ENCODE measurements around the gene NCAM1.
"Not testable (repeated sequence)": the region's sequence is repeated elsewhere in the genome, so short reads cannot be mapped to it uniquely, and the experiment has no call there.

NCAM1 gene

GRCh38 chr11:112961146-112961668 is at the start of gene NCAM1:
Gene NCAM1, plus strand, starts transcription at chr11:112961420.
- H3K4me3 ChIP-seq (ENCODE audit: low read depth, low read length) = peak within 1 kb of the TSS; percentile 76
- H3K36me3 ChIP-seq (ENCODE audit: control insufficient read depth, insufficient read depth, low read length) = no peaks in the 10 kb centered on the region
- no peaks in the 10 kb centered on the region for H3K9me3 ChIP-seq (ENCODE audit: control insufficient read depth, insufficient read depth, low read depth, low read length)
- H3K27me3 ChIP-seq (ENCODE audit: control insufficient read depth, insufficient read depth, low read length) = peaks cover 80% of the 10 kb centered on the region
- 0 out of 2 replicates have a peak, but pooled peaks cover 4% of the 10 kb centered on the region for H3K4me1 ChIP-seq (ENCODE audit: control insufficient read depth, insufficient read depth, low read length)
- H3K27ac ChIP-seq (ENCODE audit: low read depth, low read length) = no peak within 1 kb of the TSS
- peak within 1 kb of the TSS; percentile 59 for H3K9ac ChIP-seq (ENCODE audit: low read length)

GRCh38 chr11:112922606-112923005 is 38.6 kb upstream of the NCAM1 start:
- Histone ChIP-seq H3K4me1 (ENCODE audit: control insufficient read depth, insufficient read depth, low read length) (peaks cover 19% of the 10 kb centered on the region), H3K36me3 (ENCODE audit: control insufficient read depth, insufficient read depth, low read length) (no peaks in the 10 kb centered on the region), H3K4me3 (ENCODE audit: low read depth, low read length) (0 out of 2 replicates have a peak overlapping the region, but pooled peaks have one; percentile 7), H3K27ac (ENCODE audit: low read depth, low read length) (no peak overlapping the region), H3K9ac (ENCODE audit: low read length) (no peak overlapping the region), H3K27me3 (ENCODE audit: control insufficient read depth, insufficient read depth, low read length) (peaks cover 27% of the 10 kb centered on the region), H3K9me3 (ENCODE audit: control insufficient read depth, insufficient read depth, low read depth, low read length) (peaks cover 6% of the 10 kb centered on the region)

GRCh38 chr11:112924836-112925235 is 36.4 kb upstream of the NCAM1 start:
- peaks cover 19% of the 10 kb centered on the region for H3K4me1 ChIP-seq (ENCODE audit: control insufficient read depth, insufficient read depth, low read length)
- not testable (repeated sequence) for H3K4me3 ChIP-seq (ENCODE audit: low read depth, low read length); H3K9me3 ChIP-seq (ENCODE audit: control insufficient read depth, insufficient read depth, low read depth, low read length); H3K27ac ChIP-seq (ENCODE audit: low read depth, low read length); H3K36me3 ChIP-seq (ENCODE audit: control insufficient read depth, insufficient read depth, low read length); H3K9ac ChIP-seq (ENCODE audit: low read length)
- H3K27me3 ChIP-seq (ENCODE audit: control insufficient read depth, insufficient read depth, low read length) = peaks cover 27% of the 10 kb centered on the region

- H3K9ac ChIP-seq (ENCODE audit: low read length) = no peak overlapping the region
- no peaks in the 10 kb centered on the region for H3K9me3 ChIP-seq (ENCODE audit: control insufficient read depth, insufficient read depth, low read depth, low read length)
- H3K36me3 ChIP-seq (ENCODE audit: control insufficient read depth, insufficient read depth, low read length) = no peaks in the 10 kb centered on the region
- H3K27ac ChIP-seq (ENCODE audit: low read depth, low read length) = no peak overlapping the region
- peaks cover 19% of the 10 kb centered on the region for H3K4me1 ChIP-seq (ENCODE audit: control insufficient read depth, insufficient read depth, low read length)
- peaks cover 20% of the 10 kb centered on the region for H3K27me3 ChIP-seq (ENCODE audit: control insufficient read depth, insufficient read depth, low read length)
- no peak overlapping the region for H3K4me3 ChIP-seq (ENCODE audit: low read depth, low read length)
These were observed 35.5 kb upstream of the NCAM1 start for GRCh38 chr11:112925516-112926310.

- H3K27me3 ChIP-seq (ENCODE audit: control insufficient read depth, insufficient read depth, low read length) = 0 out of 2 replicates have a peak, but pooled peaks cover 4% of the 10 kb centered on the region
- no peak overlapping the region for H3K9ac ChIP-seq (ENCODE audit: low read length)
- H3K4me1 ChIP-seq (ENCODE audit: control insufficient read depth, insufficient read depth, low read length) = peaks cover 3% of the 10 kb centered on the region
- H3K9me3 ChIP-seq (ENCODE audit: control insufficient read depth, insufficient read depth, low read depth, low read length) = no peaks in the 10 kb centered on the region
- H3K27ac ChIP-seq (ENCODE audit: low read depth, low read length) = no peak overlapping the region
- H3K4me3 ChIP-seq (ENCODE audit: low read depth, low read length) = no peak overlapping the region
- no peaks in the 10 kb centered on the region for H3K36me3 ChIP-seq (ENCODE audit: control insufficient read depth, insufficient read depth, low read length)
These were observed 33.1 kb upstream of the NCAM1 start for GRCh38 chr11:112928136-112928535.

GRCh38 chr11:112929432-112929831 is 31.8 kb upstream of the NCAM1 start:
- Histone ChIP-seq H3K27ac (ENCODE audit: low read depth, low read length) (no peak overlapping the region), H3K4me3 (ENCODE audit: low read depth, low read length) (no peak overlapping the region), H3K4me1 (ENCODE audit: control insufficient read depth, insufficient read depth, low read length) (no peaks in the 10 kb centered on the region), H3K27me3 (ENCODE audit: control insufficient read depth, insufficient read depth, low read length) (0 out of 2 replicates have a peak, but pooled peaks cover 4% of the 10 kb centered on the region), H3K36me3 (ENCODE audit: control insufficient read depth, insufficient read depth, low read length) (no peaks in the 10 kb centered on the region), H3K9me3 (ENCODE audit: control insufficient read depth, insufficient read depth, low read depth, low read length) (no peaks in the 10 kb centered on the region), H3K9ac (ENCODE audit: low read length) (no peak overlapping the region)

GRCh38 chr11:112931703-112932102 is 29.5 kb upstream of the NCAM1 start:
- Histone ChIP-seq H3K27ac (ENCODE audit: low read depth, low read length) (no peak overlapping the region), H3K36me3 (ENCODE audit: control insufficient read depth, insufficient read depth, low read length) (no peaks in the 10 kb centered on the region), H3K4me1 (ENCODE audit: control insufficient read depth, insufficient read depth, low read length) (no peaks in the 10 kb centered on the region), H3K4me3 (ENCODE audit: low read depth, low read length) (no peak overlapping the region), H3K9me3 (ENCODE audit: control insufficient read depth, insufficient read depth, low read depth, low read length) (0 out of 2 replicates have a peak, but pooled peaks cover 2% of the 10 kb centered on the region), H3K27me3 (ENCODE audit: control insufficient read depth, insufficient read depth, low read length) (no peaks in the 10 kb centered on the region), H3K9ac (ENCODE audit: low read length) (no peak overlapping the region)

- no peaks in the 10 kb centered on the region for H3K4me1 ChIP-seq (ENCODE audit: control insufficient read depth, insufficient read depth, low read length)
- H3K27me3 ChIP-seq (ENCODE audit: control insufficient read depth, insufficient read depth, low read length) = no peaks in the 10 kb centered on the region
- no peak overlapping the region for H3K27ac ChIP-seq (ENCODE audit: low read depth, low read length)
- 0 out of 2 replicates have a peak, but pooled peaks cover 2% of the 10 kb centered on the region for H3K9me3 ChIP-seq (ENCODE audit: control insufficient read depth, insufficient read depth, low read depth, low read length)
- H3K9ac ChIP-seq (ENCODE audit: low read length) = no peak overlapping the region
- H3K4me3 ChIP-seq (ENCODE audit: low read depth, low read length) = no peak overlapping the region
- H3K36me3 ChIP-seq (ENCODE audit: control insufficient read depth, insufficient read depth, low read length) = no peaks in the 10 kb centered on the region
These were observed 28.6 kb upstream of the NCAM1 start for GRCh38 chr11:112932593-112932992.

GRCh38 chr11:112933970-112934369 is 27.2 kb upstream of the NCAM1 start:
- H3K27me3 ChIP-seq (ENCODE audit: control insufficient read depth, insufficient read depth, low read length) = no peaks in the 10 kb centered on the region
- no peaks in the 10 kb centered on the region for H3K36me3 ChIP-seq (ENCODE audit: control insufficient read depth, insufficient read depth, low read length)

GRCh38 chr11:112941104-112941503 is 20.1 kb upstream of the NCAM1 start:
- Histone ChIP-seq H3K4me1 (ENCODE audit: control insufficient read depth, insufficient read depth, low read length) (no peaks in the 10 kb centered on the region), H3K36me3 (ENCODE audit: control insufficient read depth, insufficient read depth, low read length) (no peaks in the 10 kb centered on the region), H3K9ac (ENCODE audit: low read length) (no peak overlapping the region), H3K27me3 (ENCODE audit: control insufficient read depth, insufficient read depth, low read length) (0 out of 2 replicates have a peak, but pooled peaks cover 2% of the 10 kb centered on the region), H3K9me3 (ENCODE audit: control insufficient read depth, insufficient read depth, low read depth, low read length) (0 out of 2 replicates have a peak, but pooled peaks cover 2% of the 10 kb centered on the region), H3K4me3 (ENCODE audit: low read depth, low read length) (no peak overlapping the region), H3K27ac (ENCODE audit: low read depth, low read length) (no peak overlapping the region)

More at GRCh38 chr11:112933970-112934369, 27.2 kb upstream of the NCAM1 start:
- Histone ChIP-seq H3K4me1 (ENCODE audit: control insufficient read depth, insufficient read depth, low read length) (no peaks in the 10 kb centered on the region), H3K27ac (ENCODE audit: low read depth, low read length) (no peak overlapping the region), H3K4me3 (ENCODE audit: low read depth, low read length) (no peak overlapping the region), H3K9me3 (ENCODE audit: control insufficient read depth, insufficient read depth, low read depth, low read length) (0 out of 2 replicates have a peak, but pooled peaks cover 2% of the 10 kb centered on the region), H3K9ac (ENCODE audit: low read length) (no peak overlapping the region)

GRCh38 chr11:112942966-112943643 is 18.1 kb upstream of the NCAM1 start:
- no peak overlapping the region for H3K9ac ChIP-seq (ENCODE audit: low read length)
- H3K9me3 ChIP-seq (ENCODE audit: control insufficient read depth, insufficient read depth, low read depth, low read length) = no peaks in the 10 kb centered on the region
- no peaks in the 10 kb centered on the region for H3K36me3 ChIP-seq (ENCODE audit: control insufficient read depth, insufficient read depth, low read length)
- no peak overlapping the region for H3K27ac ChIP-seq (ENCODE audit: low read depth, low read length)
- H3K4me1 ChIP-seq (ENCODE audit: control insufficient read depth, insufficient read depth, low read length) = no peaks in the 10 kb centered on the region
- no peak overlapping the region for H3K4me3 ChIP-seq (ENCODE audit: low read depth, low read length)
- H3K27me3 ChIP-seq (ENCODE audit: control insufficient read depth, insufficient read depth, low read length) = 0 out of 2 replicates have a peak, but pooled peaks cover 2% of the 10 kb centered on the region
